Stimulated activated CD4-positive, alpha-beta T cell treated with anti-CD3 and anti-CD28 coated beads, Interleukin-2, amount 100 ng/mL, for 4 hours (primary cell): ENCODE results near the gene RNF187.
"Not testable (repeated sequence)": the region's sequence is repeated elsewhere in the genome, so short reads cannot be mapped to it uniquely, and the experiment has no call there.

Source experiments
- DNase-seq: peaks from one replicate; pipeline ENCODE4 v3.0.0-alpha.2; 2020; ENCODE audit warnings: low read depth

Gene RNF187

DNA sequence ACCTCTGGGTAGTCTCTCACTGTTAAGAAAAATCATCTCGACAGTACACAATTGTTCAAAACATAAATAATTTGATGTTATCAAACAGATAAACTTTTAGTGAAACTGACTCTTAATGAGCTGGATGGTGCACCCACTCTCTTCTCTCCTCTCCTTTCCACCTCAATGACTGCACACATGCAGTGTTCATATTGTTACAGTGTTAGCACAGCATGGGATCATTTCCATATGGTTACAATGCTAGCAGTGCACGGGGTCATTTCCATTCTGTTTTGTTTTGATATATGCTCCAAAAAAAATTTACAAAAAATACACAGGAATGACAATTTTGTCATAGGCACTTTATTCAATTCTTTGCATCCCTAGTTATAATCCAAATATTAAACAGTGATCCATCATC lies 26.4 kb upstream of the RNF187 start:
- no peak for DNase-seq

DNA sequence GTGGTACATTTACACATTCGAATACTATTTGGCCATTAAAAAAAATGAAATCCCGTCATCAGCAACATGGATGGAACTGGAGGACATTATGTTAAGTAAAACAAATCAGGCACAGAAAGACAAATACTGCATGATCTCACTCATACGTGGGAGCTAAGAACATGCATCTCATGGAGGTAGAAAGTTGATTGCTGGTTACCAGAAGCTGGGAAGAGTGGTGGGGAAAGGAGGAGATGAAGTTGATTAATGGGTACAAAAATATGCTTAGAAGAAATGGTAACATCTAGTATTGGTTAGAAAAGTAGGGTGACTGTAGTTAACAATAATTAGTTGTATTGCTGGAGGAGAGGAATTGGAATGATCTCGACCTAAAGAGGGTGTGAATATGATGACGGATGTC lies 24.6 kb upstream of the RNF187 start:
- no peak for DNase-seq

DNA sequence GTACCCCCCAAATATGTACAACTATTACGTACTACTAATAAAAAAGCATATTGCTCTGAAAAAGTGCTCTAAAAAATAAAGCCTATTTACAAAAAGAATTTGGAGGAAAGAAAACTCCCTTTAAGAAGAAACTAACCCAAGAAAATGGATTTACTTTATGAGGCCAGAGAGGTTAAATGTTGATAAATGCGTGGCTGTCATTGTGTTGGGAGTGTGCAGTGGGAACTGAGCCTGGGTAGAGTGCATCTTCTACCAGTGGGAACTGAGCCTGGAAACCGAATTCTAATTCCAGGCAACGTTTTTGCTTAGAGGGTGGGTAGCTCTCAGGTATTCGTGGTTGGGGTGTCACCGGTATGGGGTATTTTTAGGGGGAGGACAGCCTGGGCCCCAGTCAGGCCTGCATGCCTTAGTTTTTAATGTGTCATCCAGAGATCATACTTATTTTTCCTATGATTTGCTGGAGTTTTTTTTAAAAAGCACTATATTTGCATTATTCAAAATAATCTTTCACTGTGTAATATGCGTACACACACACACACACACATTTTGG lies 24.1 kb upstream of the RNF187 start:
- DNase-seq, result no peak

DNA sequence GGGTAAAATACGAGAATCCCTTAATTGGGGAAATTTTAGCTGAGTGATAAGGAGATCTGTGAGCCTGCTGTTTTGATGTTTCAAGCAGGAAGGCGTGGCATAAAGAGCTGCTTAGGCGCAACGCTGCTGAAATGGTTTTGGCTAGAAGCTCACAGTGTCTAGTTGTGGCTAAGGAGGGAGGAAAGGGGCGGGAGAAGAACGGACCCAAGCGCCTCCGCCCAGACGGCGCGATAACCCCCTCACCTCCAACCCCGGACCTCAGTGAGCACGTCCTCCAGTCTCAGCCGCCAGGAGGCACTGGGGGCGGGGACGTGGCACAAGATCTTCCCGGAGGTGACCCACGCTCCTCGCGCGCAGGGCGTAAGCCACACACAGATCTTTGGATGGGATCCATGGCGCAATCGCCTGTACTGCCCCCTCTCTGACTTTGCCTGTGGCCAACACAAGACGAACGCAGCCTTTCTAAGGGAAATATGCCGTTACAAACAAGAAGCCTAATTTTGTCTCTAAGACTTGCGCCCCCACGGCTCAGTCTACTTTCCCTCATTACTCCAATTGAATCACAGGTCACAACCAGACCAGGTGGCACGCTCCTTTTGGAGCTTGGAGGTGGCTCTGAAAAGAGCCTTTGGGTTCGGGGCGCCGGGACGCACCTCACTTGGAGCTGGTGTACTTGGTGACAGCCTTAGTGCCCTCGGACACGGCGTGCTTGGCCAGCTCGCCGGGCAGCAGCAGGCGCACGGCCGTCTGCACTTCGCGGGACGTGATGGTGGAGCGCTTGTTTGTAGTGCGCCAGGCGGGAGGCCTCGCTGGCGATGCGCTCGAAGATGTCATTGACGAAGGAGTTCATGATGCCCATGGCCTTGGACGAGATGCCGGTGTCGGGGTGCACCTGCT lies 23.4 kb upstream of the RNF187 start:
- no peak for DNase-seq

DNA sequence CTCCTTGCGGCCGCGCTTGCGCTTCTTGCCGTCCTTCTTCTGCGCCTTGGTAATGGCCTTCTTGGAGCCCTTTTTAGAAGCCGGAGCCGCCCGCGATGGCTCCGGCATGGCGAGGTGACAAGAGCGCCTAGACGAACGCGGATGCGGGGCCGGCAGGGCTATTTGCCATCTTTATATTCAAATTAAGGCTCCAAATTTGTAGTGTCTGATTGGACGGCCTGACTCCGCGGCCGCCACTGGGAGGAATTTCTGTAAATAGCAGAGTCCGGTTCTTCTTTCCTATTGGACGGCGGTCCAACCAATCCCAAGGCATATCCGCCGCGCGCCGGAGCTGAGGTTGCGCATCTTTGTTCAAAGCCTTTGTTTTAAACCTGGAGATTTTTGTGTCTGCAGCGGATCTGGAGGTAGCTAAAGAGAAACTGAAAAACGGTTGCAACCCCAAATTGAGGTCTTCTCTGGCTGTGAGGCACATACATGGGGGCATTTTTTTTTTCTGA lies 22.6 kb upstream of the RNF187 start:
- DNase-seq, result peak; percentile 74

DNA sequence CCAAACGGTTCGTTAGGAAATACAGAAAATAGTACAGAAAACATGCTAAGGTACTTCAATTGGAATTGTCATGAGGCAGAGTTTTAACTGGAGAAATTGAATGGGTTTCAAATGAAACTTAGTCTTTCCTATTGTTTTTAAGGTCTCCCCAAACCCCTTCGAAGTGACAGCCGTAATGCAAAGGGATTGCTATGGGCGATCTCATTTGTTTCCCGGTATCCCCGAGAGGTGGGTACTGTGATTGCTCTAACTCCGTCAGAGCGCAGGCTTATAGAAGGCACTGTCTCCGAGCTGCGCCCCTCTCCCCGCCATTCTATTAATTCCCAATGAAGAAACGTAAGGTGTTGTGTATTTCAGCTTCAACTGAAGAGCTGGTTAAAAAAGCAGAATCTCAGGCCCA lies 22.0 kb upstream of the RNF187 start:
- no peak for DNase-seq

DNA sequence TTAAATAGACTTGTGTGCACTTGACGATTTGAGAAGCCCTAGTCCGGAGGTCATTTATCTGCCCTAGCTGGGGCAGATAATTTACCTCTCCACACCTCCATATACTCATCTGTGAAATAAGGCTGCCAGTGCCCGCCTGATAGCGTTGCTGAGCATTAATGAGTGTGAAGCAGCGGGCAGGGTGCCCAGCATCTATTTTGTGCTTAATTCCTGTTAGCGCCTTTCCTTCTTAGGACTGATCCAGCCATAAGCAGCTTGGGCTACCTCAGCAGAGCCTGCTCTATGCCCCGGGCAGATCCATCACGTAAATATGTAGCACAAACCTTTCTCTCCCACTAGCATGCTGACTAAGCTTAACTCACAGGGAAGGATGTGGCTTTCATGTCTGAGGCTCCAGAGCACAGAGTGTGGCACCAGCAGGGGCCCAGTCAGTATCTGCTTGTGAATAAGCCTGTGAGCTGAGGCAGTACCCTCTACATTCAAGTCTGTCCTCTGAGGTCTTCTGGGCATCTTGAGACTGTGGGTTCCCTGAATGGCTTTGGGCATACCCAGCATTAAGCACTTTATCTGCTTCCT lies 21.5 kb upstream of the RNF187 start:
- DNase-seq, result no peak

DNA sequence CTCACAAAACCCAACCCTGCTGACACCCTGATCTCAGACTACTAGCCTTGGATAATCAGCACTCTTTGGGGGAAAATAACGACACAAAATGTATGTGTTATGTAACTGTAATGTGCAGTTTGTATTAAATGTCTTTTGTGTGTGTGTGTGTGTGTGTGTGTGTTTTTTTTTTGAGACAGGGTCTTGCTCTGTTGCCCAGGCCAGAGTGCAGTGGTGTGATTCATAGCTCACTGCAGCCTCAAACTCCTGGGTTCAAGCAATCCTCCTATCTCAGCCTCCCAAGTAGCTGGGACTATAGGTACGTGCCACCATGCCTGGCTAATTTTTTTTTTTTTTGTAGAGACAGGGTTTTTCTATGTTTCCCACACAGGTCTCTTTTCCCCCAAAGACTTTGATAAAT lies 19.0 kb upstream of the RNF187 start:
- not testable (repeated sequence) for DNase-seq

DNA sequence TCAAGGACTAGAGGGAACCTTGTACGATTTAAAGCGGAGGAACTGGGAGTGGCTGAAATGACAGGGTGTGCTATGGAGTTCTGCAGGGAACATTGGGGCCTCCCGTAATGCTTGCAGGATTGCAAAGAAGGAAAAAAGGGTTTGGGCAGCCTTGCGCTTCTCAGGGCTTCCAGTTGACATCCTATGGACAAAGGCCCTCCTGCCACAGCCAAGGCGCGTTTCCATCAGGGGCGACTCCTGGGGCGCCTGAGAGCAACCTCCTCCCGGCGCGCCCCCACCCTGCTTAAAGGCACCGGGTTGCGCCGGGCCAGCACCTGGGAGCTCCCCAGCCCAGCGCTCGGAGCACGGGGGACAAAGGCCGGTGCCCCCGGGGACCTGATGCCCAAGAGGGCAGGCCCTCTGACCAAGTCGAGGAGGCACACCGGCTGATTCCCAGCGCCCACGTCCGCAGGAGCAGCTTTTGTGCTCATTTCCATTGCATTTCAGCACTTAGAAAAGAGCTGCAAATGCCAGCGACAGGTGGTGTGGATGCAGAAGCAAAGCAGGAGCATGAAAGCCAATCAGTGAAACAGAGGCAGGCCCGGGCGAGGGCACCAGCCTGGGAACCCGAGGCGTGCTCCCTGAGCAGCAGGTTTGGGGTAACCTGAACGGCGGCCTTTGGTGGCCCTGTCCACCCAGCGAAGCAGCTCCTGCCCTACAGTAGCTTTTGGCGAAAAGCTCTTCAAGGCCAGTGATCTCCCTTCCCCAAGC lies 17.6 kb upstream of the RNF187 start:
- DNase-seq, result no peak

DNA sequence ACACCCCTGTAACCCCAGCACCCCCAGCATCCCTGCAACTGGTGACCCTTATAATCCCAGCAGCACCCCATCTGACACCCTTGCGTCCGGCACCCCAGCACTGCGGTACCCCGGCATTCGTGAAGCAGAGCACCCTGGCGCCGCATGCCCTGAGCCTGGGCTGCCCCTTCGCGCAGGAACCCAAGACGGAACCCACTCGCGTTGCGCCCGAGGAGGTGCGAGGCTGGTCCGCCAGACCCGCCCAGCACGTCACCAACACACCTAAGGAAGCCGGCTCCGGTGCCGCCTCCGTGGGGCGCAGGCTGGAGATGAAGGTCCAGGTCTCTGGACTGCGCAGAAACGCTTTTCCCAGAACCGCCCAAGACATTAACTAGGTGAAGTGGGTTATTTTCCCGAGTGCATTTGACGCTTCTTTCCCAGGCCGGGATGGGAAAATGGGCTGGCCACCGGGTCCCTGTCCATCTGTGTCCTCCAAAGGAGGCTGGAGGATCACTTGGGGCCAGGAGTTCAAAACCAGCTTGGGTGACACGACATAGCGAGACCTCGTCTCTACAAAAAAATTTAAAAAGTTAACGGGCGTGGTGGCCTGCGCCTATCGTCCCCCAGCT lies 15.9 kb upstream of the RNF187 start:
- no peak for DNase-seq

DNA sequence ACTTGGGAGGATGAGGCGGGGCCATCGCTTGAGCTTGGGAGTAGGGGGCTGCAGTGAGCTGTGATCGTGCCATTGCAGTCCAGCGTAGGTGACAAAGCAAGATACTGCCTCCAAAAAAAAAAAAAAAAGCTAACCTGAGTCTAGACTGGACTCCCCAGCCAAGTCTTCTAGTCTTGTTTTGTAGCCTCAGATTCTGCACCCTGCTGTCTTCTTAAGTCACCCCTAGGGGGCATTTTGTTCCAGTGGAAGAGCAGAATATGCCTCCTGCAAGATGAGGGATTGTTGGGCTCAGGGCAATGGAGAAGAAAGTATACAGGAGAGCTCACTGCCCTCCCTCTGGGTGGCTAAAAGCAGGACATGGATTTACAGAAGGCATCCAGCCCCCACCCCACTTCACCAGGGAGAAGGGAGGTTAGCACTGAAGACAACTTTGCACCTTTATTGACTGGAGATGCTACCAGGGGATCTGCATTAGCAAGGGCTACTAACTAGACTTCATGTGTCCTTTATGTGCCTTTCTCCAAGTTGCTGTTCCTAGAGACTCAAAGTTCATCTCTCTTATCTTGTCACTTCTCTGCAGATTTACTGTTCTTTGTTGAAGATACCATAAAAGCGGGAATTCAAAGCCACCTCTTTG lies 15.3 kb upstream of the RNF187 start:
- DNase-seq, result no peak

DNA sequence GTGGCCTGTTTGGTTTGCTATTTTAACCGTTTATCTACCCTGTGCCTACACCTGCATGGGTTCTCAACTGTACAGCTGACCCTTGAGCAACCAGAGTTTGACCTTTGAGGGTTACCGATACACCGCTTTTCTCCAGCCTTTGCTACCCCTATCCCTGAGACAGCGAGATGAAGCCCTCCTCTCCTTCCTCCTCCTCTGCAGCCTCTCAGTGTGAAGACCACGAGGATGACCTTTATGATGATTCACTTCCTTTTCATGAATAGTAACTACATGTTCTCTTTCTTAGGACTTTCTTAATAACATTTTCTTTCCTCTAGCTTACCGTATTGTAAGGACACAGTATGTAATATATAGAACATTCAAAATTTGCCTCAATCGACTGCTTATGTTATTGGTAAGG lies 14.5 kb upstream of the RNF187 start:
- no peak for DNase-seq

DNA sequence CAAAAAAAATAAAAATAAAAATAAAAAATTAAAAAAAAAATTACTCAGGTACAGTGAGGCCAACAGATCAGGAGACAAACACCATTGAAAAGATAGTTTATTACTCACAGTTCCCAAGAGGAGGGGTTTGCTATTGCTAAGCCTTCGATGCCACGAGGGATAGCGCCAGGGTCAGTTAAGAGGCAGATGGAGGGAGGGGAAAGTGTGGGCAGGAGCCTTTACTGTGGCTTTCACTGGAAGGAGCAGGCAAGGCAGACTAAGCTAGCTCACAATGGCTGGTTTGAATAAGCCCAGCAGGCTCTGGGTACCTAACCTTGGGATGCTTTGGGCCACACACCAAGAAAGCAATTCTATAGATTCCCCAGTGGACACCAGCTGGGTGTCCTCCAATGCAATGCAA lies 12.7 kb upstream of the RNF187 start:
- no peak for DNase-seq

DNA sequence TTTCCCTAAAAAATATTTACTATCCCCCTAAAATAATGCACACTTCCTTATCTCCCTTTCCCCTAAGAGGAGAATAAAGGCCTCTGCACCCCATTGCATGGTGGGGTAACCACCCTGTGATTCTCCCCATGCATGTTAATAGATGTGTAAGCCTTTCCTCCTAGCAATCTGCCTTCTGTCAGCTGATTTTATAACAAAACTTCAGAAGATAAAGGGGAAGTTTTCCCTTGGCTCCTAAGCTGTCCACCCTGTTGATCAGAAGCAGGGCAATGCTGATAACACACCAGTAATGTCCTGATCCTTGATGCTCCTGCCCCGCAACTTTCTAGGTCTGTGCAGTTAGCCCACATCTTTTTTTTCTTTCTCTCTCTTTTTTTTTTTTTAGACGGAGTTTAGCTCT lies 11.4 kb upstream of the RNF187 start:
- no peak for DNase-seq

DNA sequence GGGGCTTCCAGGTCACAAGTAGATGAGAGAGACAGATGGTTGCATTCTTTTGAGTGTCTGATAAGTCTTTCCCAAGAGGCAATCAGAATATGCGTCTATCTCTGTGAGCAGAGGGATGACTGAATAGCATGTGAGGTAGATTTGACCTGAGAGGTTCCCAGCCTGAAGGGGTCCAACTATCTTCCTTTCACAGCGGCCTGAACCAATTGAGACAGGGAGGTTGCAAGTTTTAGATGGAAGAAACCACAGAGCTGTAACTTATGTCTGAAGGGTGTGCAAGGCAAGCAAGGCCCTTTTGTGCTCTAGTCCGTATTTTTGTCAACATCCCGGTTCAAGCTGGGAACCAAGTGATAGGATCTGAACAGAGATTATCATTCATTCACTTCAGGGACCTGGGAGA lies 9.9 kb upstream of the RNF187 start:
- DNase-seq, result no peak

DNA sequence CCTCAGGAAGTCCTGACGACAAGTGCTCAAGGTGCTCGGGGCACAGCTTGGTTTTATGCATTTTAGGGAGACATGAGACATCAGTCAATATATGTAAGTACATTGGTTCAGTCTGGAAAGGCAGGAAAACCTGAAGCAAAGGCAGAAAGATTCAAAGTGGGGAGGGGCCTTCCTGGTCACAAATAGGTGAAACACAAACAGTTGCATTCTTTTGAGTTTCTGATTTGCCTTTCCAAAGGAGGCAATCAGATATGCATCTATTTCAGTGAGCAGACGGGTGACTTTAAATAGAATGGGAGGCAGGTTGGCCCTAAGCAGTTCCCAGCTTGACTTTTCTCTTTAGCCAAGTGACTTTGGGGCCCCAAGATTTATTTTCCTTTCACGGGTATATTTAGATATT lies 8.9 kb upstream of the RNF187 start:
- no peak for DNase-seq

DNA sequence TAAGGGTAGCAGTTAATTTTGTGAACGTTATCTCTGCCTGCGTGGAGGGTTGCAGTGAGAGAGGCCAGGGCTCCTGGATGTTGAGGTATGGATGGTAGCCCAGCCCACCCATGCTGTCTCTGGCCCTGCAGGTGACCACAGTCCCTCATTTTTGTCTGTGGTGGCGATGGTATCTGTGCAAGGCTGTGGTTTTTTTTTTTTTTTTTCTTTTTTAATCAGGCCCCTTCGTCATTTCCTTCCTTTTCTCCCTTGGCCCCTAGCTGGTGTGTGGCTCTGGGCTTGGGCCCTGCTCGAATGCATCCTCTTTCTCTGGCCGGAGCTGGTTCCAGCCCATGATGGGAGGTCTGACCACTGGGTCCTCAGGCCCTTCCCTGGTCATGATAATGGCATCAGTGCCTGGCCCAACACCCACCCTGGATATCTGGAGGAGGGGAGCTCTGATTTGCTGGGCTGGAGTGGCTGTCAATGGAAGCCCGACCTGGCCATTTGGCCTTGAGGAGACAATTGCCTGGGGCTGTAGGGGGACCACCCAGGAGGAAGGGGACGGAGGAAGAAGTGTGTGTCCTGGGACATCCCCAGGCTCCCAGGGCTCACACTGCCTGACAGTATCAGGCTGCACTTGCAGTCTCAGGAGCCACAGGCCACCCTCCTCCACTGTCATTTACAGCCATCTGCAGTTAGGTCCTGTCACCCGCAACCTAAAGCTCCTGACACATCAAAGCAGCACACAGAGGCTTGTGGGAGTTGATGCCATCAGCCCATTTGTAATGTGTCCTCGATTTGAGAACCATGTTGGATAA lies 8.1 kb upstream of the RNF187 start:
- no peak for DNase-seq

DNA sequence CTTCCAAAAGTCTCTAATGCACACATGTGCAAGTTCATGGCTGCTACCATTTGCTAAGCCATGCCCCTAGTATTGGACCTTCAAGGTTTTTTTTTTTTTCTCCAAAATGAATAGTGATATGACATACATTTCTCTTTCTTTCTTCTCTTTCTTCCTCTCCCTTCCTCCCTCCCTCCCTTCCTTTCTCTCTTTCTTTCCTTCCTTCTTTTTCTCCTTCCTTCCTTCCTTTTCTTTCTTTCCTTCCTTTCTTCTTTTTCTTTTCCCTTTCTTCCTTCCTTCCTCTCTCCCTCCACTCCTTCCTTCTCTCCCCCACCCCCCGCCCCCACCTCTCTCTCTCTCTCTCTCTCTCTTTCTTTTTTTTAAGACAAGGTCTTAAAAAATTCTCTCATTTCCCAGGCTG lies 3.4 kb upstream of the RNF187 start:
- no peak for DNase-seq

DNA sequence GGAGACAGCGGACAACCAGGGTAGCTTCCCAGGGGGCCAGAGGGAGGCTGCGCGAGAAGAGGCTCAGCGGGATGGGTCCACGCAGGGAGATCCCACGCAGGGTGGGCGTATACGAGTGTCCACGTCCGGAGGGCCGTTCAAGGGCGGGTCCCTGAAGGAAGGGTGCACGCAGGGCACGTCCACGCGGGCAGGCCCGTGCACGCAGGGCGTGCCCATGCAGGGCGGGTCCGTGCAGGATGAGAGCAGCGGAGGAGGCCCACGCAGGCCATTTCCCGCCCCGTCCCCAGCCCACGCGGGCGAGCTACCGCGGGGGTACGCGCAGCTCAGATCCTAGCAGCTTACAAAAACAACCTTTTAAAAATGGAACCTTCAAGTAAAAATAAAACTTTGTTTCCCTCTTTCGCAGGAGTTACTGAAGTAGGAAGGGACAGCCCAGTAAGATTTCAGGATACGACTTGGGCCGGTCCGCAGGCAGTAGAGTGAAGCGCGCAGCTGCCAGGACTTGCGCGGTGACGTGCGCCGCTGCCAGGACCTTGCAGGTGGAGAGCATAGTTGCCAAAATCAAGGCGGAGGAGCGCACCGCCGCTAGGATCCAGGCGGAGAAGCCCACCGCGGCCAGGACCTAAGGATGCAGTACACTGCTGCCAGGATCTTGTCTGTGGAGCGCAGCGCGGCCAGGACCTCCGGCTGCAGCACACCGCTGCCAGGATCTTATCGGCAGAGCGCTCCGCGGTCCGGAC lies 416 bp upstream of the RNF187 start:
- peak; percentile 76 for DNase-seq

DNA sequence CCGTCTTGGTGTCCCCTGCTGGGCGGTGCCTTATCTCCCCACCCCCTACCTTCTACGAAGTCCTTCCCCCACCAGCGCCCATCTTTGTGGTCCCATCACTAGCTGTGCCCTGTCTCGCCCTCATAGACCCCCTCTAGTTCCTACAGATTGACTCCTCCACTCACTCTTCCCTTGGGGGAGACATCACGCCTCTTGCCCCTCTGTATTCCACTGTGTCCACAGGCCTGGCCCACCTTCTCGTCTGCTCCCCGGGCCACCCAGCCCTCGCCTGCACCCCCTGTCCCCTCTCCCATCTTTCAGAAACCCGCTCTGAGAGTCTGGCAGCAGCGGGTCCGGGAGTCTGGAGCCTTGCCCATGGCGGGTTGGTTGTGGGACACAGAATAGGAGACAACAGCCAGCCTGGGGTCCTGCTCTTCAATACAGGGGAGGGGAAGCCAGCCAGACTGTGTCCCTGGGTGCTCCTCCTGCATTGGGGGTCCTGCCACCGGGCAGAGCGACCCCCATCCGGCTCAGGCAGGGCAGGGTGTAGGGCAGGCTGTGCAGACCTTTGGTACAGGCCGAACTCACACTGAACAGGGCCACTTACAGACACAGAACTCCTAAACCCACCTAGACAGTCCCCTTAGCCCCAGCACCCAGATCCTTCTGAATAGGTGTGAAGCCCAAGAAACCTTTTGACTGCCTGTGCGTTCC lies 1.1 kb downstream of the RNF187 start:
- no peak for DNase-seq
